ENCODE results near the gene GALNT18. TPM values are rescaled to one million over a fixed set of nuclear protein-coding genes. Genes with fewer than 3 reads are reported as not detected.

The GALNT18 gene
- total RNA-seq (10 to 100 TPM; 17.5 to 32.2 (median 25.5) TPM), polyA plus RNA-seq (18.4 TPM)
- long read RNA-seq, donor 1, transcript GALNT18-201 (11 exons, 2,504 nt), result major isoform, 140 of 167 reads
- long read RNA-seq, donor 1, partial matches to known transcripts, result 6 of 167 reads
- long read RNA-seq, donor 1, other reads (novel, unspliced or antisense), result 21 of 167 reads
- long read RNA-seq, donor 2, transcript GALNT18-201 (11 exons, 2,504 nt), result major isoform, 92 of 114 reads
- long read RNA-seq, donor 2, partial matches to known transcripts, result 6 of 114 reads
- long read RNA-seq, donor 2, other reads (novel, unspliced or antisense), result 16 of 114 reads
- long read RNA-seq, donor 3, transcript GALNT18-201 (11 exons, 2,504 nt), result major isoform, 305 of 377 reads
- long read RNA-seq, donor 3, partial matches to known transcripts, result 6 of 377 reads
- long read RNA-seq, donor 3, other reads (novel, unspliced or antisense), result 66 of 377 reads
- long read RNA-seq, donor 4, transcript GALNT18-201 (11 exons, 2,504 nt), result major isoform, 86 of 105 reads
- long read RNA-seq, donor 4, partial matches to known transcripts, result 3 of 105 reads
- long read RNA-seq, donor 4, other reads (novel, unspliced or antisense), result 16 of 105 reads

DNA sequence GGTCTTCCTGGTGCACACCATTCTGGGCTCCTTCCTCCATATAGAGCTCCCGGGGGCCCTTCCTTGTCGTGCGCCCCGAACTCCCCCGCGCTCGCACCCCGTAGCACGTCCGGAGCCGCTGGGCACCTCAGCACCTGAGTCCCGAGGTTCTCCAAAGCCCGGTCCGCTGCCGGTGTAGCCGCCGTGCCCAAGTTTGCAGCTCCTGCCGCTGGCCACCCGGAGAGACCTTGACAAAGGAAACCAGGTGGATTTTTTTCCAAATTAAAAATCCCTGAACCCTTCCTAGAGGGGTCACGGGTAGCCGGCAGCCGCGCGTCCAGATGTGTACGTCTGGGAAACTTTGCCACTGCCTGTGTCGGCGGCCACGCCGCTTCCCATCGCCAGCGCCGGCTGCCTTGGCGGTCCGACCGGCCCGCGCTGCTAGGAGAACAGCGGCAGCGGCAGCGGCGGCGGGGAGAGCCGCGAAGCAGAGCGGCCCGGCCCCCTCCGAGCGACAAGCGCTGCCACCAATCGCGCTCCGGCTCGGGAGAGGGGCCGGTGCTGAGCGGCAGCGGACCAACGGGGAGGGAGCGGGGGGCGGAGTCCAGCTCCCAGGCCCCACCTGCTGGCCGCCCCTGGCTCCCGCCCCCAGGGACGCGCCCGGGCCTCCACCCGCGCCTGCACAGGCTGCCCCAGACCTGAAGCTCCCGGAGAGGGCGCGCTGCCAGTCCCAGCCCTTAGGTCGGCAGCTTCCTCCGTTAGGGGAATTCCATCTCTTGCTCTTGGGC lies at the start of gene GALNT18:
GALNT18 (minus strand) TSS at position 433 of the 767 bp plus-strand sequence.
- DNase-seq, result peak; percentile 94 to 97 (median 97)
- Histone ChIP-seq H3K27ac (ENCODE audit: low read length) (peak within 1 kb of the TSS; percentile 77), H3K4me1 (ENCODE audit: control insufficient read depth, insufficient read depth, low read length) (peaks cover 3% of the 10 kb centered on the region), H3K4me3 (ENCODE audit: low read length) (peak within 1 kb of the TSS; percentile 76), H3K27me3 (ENCODE audit: control insufficient read depth, insufficient read depth) (no peaks in the 10 kb centered on the region), H3K9me3 (ENCODE audit: control insufficient read depth, low read length) (no peaks in the 10 kb centered on the region)
- ATAC-seq, result peak; percentile 98
- WGBS, result under 1% methylated on average over 71 of the region's 71 CpGs
- intact Hi-C loops (cut with DNase I), result loop anchor here in 2 of 4 donors (10.0 kb wide), 2 partner anchors 163 to 217 kb away; no protein-coding TSS in a partner anchor

DNA sequence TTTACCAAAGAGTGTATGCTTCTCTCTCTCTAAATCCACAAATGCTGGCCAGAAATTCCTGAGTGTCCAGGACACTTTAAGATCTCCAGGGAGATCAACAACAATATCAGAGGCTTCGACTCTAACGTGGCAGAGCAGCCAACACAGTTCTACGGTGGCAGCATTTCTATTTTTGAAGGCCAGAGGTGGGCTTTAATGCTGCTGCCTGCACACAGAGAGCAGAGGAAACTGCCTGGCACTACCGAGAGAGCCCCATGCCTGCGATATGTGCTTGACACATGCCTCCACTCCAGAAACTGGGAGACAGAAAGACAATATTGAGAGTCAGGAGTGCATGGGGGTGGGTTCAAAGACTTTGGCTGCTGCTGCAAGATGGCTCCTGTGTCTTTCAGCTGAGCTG lies 48.8 kb upstream of the GALNT18 start:
- H3K4me3 ChIP-seq (ENCODE audit: low read length), result no peak overlapping the region
- peaks cover 2% of the 10 kb centered on the region for H3K4me1 ChIP-seq (ENCODE audit: control insufficient read depth, insufficient read depth, low read length)
- H3K27ac ChIP-seq (ENCODE audit: low read length), result no peak overlapping the region
- no peaks in the 10 kb centered on the region for H3K9me3 ChIP-seq (ENCODE audit: control insufficient read depth, low read length)
- no peak for DNase-seq
- peak in 1 of 2 donors; percentile 45 for ATAC-seq
- intact Hi-C loops (cut with DNase I), result no loop called here
- no peaks in the 10 kb centered on the region for H3K27me3 ChIP-seq (ENCODE audit: control insufficient read depth, insufficient read depth)
- 38% methylated on average over 5 of the region's 5 CpGs for WGBS

DNA sequence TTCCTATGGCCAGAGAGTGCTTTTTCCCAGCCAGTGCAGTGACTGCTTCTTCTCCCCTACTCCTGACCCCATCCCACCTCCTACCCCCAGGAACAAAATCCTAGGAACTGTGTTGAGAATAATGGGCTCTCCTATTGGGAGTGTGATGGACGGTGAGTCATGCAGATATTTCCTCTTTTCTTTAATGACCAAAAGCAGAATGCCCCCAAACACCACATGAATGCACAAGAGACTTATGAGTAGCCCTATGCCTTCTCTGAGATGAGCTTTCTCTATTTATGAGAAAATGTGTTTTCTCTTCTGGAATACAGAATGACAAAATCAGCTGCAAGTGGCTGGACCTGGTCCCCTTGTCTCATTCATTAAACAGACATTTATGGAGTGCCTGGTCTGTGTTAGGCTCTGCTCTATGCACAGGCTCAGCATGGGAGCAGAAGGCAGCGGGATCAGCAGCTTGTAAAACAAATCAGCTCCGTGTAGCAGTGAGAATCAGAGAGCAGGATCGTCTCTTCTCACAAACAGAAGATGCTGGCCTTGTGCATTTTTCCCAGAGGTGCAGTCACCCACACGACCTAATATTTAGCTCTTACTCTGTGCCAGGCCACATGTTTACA lies 47.5 kb upstream of the GALNT18 start:
- Histone ChIP-seq H3K27ac (ENCODE audit: low read length) (no peak overlapping the region), H3K4me1 (ENCODE audit: control insufficient read depth, insufficient read depth, low read length) (peaks cover 2% of the 10 kb centered on the region), H3K9me3 (ENCODE audit: control insufficient read depth, low read length) (no peaks in the 10 kb centered on the region), H3K27me3 (ENCODE audit: control insufficient read depth, insufficient read depth) (no peaks in the 10 kb centered on the region), H3K4me3 (ENCODE audit: low read length) (no peak overlapping the region)
- DNase-seq (no peak), ATAC-seq (no peak)
- WGBS, result 54% methylated on average over 5 of the region's 5 CpGs
- intact Hi-C loops (cut with DNase I), result no loop called here

DNA sequence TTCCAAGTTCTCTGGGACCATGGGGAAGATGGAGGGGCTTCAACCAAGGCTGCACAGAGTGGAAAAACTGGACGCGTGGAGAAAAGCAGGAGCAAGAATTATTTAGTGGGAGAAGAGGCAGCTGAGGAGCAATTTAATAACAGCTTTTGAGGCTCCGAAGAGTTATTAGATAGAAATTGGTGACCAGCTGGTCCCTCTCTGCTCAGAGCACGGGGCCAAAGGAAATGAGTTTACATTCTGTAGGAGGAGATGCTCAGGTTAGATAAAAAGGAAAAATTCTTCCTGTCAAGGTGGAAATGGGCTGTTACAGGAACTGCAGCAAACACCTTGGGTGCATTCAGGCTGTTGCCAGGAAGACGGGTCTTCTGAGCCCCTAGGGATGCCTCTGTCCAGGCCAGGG lies 47.0 kb upstream of the GALNT18 start:
- ATAC-seq, result no peak
- 62% methylated on average over 5 of the region's 5 CpGs for WGBS
- no peaks in the 10 kb centered on the region for H3K9me3 ChIP-seq (ENCODE audit: control insufficient read depth, low read length)
- DNase-seq, result no peak
- H3K4me3 ChIP-seq (ENCODE audit: low read length), result no peak overlapping the region
- H3K4me1 ChIP-seq (ENCODE audit: control insufficient read depth, insufficient read depth, low read length), result peaks cover 2% of the 10 kb centered on the region
- no peak overlapping the region for H3K27ac ChIP-seq (ENCODE audit: low read length)
- intact Hi-C loops (cut with DNase I), result no loop called here
- no peaks in the 10 kb centered on the region for H3K27me3 ChIP-seq (ENCODE audit: control insufficient read depth, insufficient read depth)

DNA sequence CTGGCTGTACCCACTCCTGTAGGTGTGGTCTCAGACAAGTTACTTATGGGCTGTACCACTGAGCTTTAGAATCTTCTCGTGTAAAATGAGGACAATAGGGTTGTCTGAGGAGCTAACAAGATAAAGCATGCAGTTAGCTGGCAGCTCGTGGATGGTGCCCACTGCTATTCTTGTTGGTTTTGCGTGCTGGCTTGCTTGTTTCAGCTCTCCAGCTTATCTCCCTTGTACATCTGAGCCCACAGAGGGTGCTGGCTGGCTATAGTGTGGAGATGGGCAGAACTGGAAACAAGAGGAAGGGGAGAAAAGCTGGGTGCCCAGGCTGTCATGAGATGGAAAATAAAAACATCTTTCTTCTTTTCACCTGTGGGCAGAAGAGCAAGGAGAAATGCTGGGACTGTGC lies 46.5 kb upstream of the GALNT18 start:
- Histone ChIP-seq H3K4me1 (ENCODE audit: control insufficient read depth, insufficient read depth, low read length) (peaks cover 2% of the 10 kb centered on the region), H3K9me3 (ENCODE audit: control insufficient read depth, low read length) (no peaks in the 10 kb centered on the region), H3K27ac (ENCODE audit: low read length) (no peak overlapping the region), H3K27me3 (ENCODE audit: control insufficient read depth, insufficient read depth) (no peaks in the 10 kb centered on the region), H3K4me3 (ENCODE audit: low read length) (no peak overlapping the region)
- intact Hi-C loops (cut with DNase I), result no loop called here
- ATAC-seq (no peak), DNase-seq (no peak)
- WGBS, result 50% methylated on average over 3 of the region's 3 CpGs

DNA sequence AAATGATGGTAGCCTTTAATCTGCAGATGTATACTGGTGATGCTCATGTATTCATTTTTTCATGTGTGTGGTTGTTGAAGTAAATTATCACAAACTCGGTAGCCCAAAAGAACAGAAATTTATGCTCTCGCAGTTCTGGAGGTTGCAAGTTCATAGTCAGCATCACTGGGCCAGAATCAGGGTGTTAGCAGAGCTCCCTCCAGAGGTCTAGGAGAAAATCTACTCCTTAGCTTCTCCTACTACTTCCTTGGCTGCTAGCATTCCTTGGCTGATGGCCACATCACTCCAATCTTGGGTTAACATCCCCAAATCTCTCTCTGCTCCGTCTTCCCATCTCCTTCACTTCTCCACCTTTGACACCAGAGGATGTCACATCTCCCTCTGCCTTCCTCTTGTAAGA lies 45.3 kb upstream of the GALNT18 start:
- no peak overlapping the region for H3K4me3 ChIP-seq (ENCODE audit: low read length)
- DNase-seq (no peak), ATAC-seq (no peak)
- whole genome bisulfite sequencing, result 87% methylated on average over 3 of the region's 3 CpGs
- no peaks in the 10 kb centered on the region for H3K27me3 ChIP-seq (ENCODE audit: control insufficient read depth, insufficient read depth)
- intact Hi-C loops (cut with DNase I), result no loop called here
- H3K4me1 ChIP-seq (ENCODE audit: control insufficient read depth, insufficient read depth, low read length), result peaks cover 2% of the 10 kb centered on the region
- H3K27ac ChIP-seq (ENCODE audit: low read length), result no peak overlapping the region
- H3K9me3 ChIP-seq (ENCODE audit: control insufficient read depth, low read length), result no peaks in the 10 kb centered on the region

DNA sequence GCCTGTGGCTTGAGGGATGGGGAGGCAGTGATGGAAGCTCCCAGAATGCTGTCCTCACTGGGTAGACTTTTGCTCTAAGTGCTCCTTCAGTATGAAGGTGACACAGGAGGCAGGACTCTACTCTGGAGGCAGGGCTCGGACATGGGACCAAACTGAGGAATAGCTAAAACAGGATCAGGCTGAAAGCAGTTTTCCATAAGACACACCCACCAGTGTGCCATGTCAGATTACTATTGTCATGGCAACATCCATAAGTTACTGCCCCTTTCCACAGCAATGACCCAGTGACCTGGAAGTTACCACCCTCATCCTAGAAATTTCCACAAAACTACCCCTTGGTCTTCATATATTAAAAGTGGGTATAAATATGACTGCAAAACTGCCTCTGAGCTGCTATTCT lies 43.6 kb upstream of the GALNT18 start:
- no peaks in the 10 kb centered on the region for H3K4me1 ChIP-seq (ENCODE audit: control insufficient read depth, insufficient read depth, low read length)
- no peak overlapping the region for H3K27ac ChIP-seq (ENCODE audit: low read length)
- WGBS, result 80% methylated on average over 1 of the region's 1 CpG
- ATAC-seq (no peak), DNase-seq (no peak)
- intact Hi-C loops (cut with DNase I), result no loop called here
- H3K27me3 ChIP-seq (ENCODE audit: control insufficient read depth, insufficient read depth), result no peaks in the 10 kb centered on the region
- H3K9me3 ChIP-seq (ENCODE audit: control insufficient read depth, low read length), result no peaks in the 10 kb centered on the region
- H3K4me3 ChIP-seq (ENCODE audit: low read length), result no peak overlapping the region

DNA sequence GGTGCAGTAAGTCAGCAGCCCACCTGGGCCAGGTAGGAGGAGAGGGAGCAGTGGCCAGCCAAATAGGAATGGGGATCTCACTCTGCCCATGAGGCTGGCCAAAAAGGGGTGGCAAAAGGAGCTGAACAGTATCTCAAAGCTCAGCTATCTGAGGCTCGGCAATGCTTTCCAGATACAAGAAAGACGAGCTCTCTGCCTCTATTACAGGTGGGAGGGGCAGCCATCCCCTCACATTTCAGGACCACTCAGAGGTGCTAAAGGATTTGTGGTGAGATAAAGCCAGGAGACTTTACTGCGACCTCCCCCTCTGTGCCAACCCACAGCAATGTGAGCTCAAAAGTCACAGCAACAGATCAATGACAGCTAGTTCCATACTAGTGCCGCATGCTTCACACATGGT lies 42.1 kb upstream of the GALNT18 start:
- Histone ChIP-seq H3K27ac (ENCODE audit: low read length) (no peak overlapping the region), H3K9me3 (ENCODE audit: control insufficient read depth, low read length) (no peaks in the 10 kb centered on the region), H3K4me3 (ENCODE audit: low read length) (no peak overlapping the region), H3K4me1 (ENCODE audit: control insufficient read depth, insufficient read depth, low read length) (no peaks in the 10 kb centered on the region), H3K27me3 (ENCODE audit: control insufficient read depth, insufficient read depth) (no peaks in the 10 kb centered on the region)
- WGBS, result 65% methylated on average over 4 of the region's 4 CpGs
- intact Hi-C loops (cut with DNase I), result no loop called here
- no peak for ATAC-seq
- DNase-seq, result no peak

DNA sequence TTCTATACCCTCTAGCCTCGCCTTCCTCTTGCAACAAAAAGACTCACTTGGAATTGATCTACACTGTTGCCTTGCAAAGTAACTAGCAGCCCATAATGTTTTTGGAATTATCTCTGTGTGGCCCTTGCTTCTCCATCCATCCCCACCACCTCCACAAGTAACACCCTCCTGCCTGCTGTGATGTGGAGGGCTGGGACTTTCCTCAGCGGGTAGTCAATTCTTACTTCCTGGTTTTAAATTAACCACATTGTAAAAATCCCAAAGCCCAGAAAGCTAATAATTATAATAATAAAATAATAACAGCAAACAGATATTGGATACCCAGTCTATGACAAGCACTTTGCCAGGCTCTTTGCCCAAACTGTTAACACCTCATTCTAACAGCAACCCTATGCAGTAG lies 40.8 kb upstream of the GALNT18 start:
- intact Hi-C loops (cut with DNase I), result no loop called here
- no peak for ATAC-seq
- no peaks in the 10 kb centered on the region for H3K4me1 ChIP-seq (ENCODE audit: control insufficient read depth, insufficient read depth, low read length)

DNA sequence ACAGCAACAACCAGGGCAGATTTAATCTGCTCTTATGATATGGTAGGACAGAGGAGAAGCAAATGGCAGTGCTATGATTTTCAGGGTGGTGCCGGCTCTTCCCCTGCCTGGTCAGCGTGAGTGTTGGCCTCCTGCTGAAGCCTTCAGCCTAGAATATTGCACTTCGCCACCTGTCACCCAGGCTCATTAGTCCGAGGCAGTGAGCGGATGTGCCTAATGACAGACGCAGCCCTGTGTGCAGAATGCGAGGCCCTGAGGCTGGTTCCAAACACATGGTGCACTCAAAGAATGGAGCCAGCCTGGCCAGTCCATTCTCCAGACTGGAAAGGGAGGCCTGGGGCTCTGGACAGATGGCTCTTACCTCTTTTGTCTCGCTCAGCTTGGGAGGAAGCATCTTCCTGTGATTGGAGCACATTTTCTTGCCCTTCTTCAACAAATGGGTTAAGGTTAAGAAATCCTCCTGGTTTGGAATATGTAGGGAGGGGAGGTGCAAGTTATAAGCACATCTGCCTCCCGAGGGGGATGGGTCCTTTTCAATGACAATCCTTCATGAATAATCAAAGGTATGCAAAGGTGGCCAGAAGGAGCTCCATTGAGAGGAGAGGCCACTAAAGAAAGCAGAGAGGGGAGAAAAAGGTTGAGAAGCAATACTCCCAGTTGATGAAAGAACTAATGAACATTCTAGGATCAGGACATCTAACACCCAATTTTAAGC lies 39.7 kb upstream of the GALNT18 start:
- 87% methylated on average over 9 of the region's 9 CpGs for WGBS
- H3K4me3 ChIP-seq (ENCODE audit: low read length), result no peak overlapping the region
- H3K9me3 ChIP-seq (ENCODE audit: control insufficient read depth, low read length), result no peaks in the 10 kb centered on the region
- no peak overlapping the region for H3K27ac ChIP-seq (ENCODE audit: low read length)
- H3K4me1 ChIP-seq (ENCODE audit: control insufficient read depth, insufficient read depth, low read length), result no peaks in the 10 kb centered on the region
- DNase-seq (no peak), ATAC-seq (no peak)
- intact Hi-C loops (cut with DNase I), result no loop called here
- no peaks in the 10 kb centered on the region for H3K27me3 ChIP-seq (ENCODE audit: control insufficient read depth, insufficient read depth)

More for the DNA sequence above, 40.8 kb upstream of the GALNT18 start:
- Histone ChIP-seq H3K27ac (ENCODE audit: low read length) (no peak overlapping the region), H3K4me3 (ENCODE audit: low read length) (no peak overlapping the region), H3K9me3 (ENCODE audit: control insufficient read depth, low read length) (no peaks in the 10 kb centered on the region), H3K27me3 (ENCODE audit: control insufficient read depth, insufficient read depth) (no peaks in the 10 kb centered on the region)
- DNase-seq, result no peak
- 92% methylated on average over 2 of the region's 2 CpGs for WGBS
